Gastrocnemius medialis (tissue), 4 donors: ENCODE measurements around the gene CD8A. TPM values are rescaled to one million over a fixed set of nuclear protein-coding genes. Genes with fewer than 3 reads are reported as not detected.

ENCODE experiments used
- ATAC-seq, 2 donors: fragments of 150-250 bp; one replicate each; pipeline ENCODE4 v1.9.1; 2016
- DNase-seq, 2 donors: peaks; one replicate each; pipeline ENCODE4 v3.0.0-alpha.2; 2019
- H3K27ac ChIP-seq, 4 donors: fragments of 200-600 bp; sonication (generic); 1 replicate in 1 of 4; 2 replicates in 3 of 4; pipeline ENCODE4 v1.5.1; 2016 to 2018; ENCODE audit warnings: mild to moderate bottlenecking in 2 of 4, moderate library complexity in 1 of 4
- H3K27me3 ChIP-seq, 3 donors: fragments of 200-600 bp; sonication (generic) in 2 of 3; 1 replicate in 1 of 3; 2 replicates in 2 of 3; pipeline versions ENCODE4 v1.5.1 to v1.6.0; 2016 to 2019; ENCODE audit warnings: mild to moderate bottlenecking in 1 of 3, moderate library complexity in 1 of 3
- H3K36me3 ChIP-seq, 2 donors: fragments of 200-600 bp; sonication (generic) in 1 of 2; one replicate each; pipeline ENCODE4 v1.5.1; 2017 to 2018
- H3K4me1 ChIP-seq, 2 donors: fragments of 200-600 bp; sonication (generic) in 1 of 2; one replicate each; pipeline ENCODE4 v1.5.1; 2016 to 2017; ENCODE audit warnings: mild to moderate bottlenecking in 2 of 2
- H3K4me3 ChIP-seq, 4 donors: fragments of 200-600 bp; sonication (generic) in 3 of 4; 1 replicate in 1 of 4; 2 replicates in 3 of 4; pipeline ENCODE4 v1.5.1; 2016 to 2019; ENCODE audit warnings: mild to moderate bottlenecking in 2 of 4
- H3K9me3 ChIP-seq, 3 donors: fragments of 200-600 bp; sonication (generic) in 2 of 3; 1 replicate in 1 of 3; 2 replicates in 2 of 3; pipeline ENCODE4 v1.5.1; 2016 to 2019
- CTCF ChIP-seq, 5 experiments: fragments of 450-650 bp in 3 of 5; fragments of 200-600 bp in 2 of 5; sonication (generic) in 2 of 5; IDR thresholded peaks in 4 of 5; conservative IDR thresholded peaks in 1 of 5; 1 replicate in 4 of 5; 2 replicates in 1 of 5; pipeline ENCODE4 v1.5.1; 2016 to 2019; ENCODE audit warnings: antibody characterized with exemption in 5 of 5, mild to moderate bottlenecking in 3 of 5, moderate library complexity in 3 of 5
- POLR2A ChIP-seq, 2 donors: fragments of 450-650 bp; IDR thresholded peaks; one replicate each; pipeline ENCODE4 v1.6.1; 2017; ENCODE audit warnings: antibody characterized with exemption in 2 of 2, mild to moderate bottlenecking in 2 of 2, moderate library complexity in 2 of 2
- in situ Hi-C, 4 donors: fragments of 200-750 bp; cut with MboI; loops; one replicate each; pipeline versions ENCODE4 v1.15.0 to v1.8.0; 2017; ENCODE audit warnings: low sequenced_read_pairs in 4 of 4
- intact Hi-C: fragments of 100-400 bp; cut with DNase I; formaldehyde crosslinking; loops from one replicate; pipeline ENCODE4 v1.15.1; 2023; ENCODE audit warnings: low total_unique reads
- total RNA-seq, 4 donors: library from RNA; depleted of rRNA; stranded (reverse); fragments of >200 nt; gene quantifications; one replicate each; pipeline versions ENCODE4 v1.1.0 to v1.2.3, GENCODE V29; 2016

The CD8A gene
- total RNA-seq, 4 donors from 2014 or later: 0.16 to 0.32 (median 0.31) TPM; not detected in 1

DNA sequence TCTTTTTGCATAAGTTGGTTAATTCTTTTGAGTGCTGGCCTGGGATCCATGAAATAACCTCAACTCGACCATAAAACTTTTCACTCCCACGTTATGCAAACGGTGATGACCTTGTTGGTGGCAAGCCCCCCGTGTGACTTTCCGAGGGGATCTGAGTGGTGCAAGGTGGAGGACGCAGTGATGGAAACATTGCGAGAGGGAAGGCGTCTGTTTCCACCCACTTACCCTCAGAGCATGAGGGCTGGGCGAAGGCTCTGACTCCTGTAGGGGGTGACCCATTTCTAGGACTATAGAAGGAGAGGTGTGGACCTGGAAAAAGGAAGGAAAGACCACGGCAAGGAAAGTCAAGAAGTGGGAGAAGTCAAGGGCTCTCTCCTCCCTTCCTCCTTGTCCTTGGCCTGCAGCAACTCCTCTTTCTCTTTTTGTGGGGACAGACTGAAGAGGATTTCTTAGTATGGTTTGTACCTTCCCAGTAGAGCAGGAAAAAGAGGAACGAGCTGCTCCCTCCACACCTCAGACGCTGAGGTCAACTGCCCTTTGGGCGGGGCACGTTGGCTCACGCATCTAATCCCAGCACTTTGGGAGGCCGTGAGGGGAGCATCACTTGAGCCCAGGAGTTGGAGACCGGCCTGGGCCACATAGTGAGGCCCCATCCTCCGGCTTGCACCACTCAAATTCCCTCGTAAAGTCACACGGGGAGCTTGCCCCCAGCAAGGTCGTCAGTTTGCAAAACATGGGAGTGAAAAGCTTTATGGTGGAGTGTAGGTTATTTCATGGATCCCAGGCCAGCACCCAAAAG, 15.5 kb upstream of the CD8A start:
- Histone ChIP-seq H3K4me3 (no peak overlapping the region), H3K9me3 (no peaks in the 10 kb centered on the region), H3K27me3 (peaks cover 21 to 22% (median 22%) of the 10 kb centered on the region in 3 donors), H3K4me1 (peaks cover 16% of the 10 kb centered on the region in 2 donors), H3K36me3 (no peaks in the 10 kb centered on the region), H3K27ac (no peak overlapping the region)
- in situ Hi-C loops (no loop called here), intact Hi-C loops (no loop called here)
- no peak for DNase-seq
- TF ChIP-seq CTCF (IDR thresholded peaks at IDR 0.05 in 4 of 5, conservative IDR thresholded peaks at IDR 0.05 in 1 of 5) (no peak), POLR2A (IDR thresholded peaks at IDR 0.05) (no peak)
- ATAC-seq: no peak

- no peak for ATAC-seq
- no peaks in the 10 kb centered on the region for H3K4me1 ChIP-seq
- TF ChIP-seq CTCF (IDR thresholded peaks at IDR 0.05 in 4 of 5, conservative IDR thresholded peaks at IDR 0.05 in 1 of 5) (no peak), POLR2A (IDR thresholded peaks at IDR 0.05) (no peak)
Measured at GRCh38 chr2:86800856-86801567, 10.3 kb upstream of the CD8A start.

GRCh38 chr2:86794861-86795260, 4.1 kb upstream of the CD8A start:
- H3K4me1 ChIP-seq: peaks cover 0 to 8% of the 10 kb centered on the region in 2 donors
- peaks cover 36 to 63% (median 41%) of the 10 kb centered on the region in 3 donors for H3K27me3 ChIP-seq
- H3K27ac ChIP-seq: no peak overlapping the region
- TF ChIP-seq CTCF (IDR thresholded peaks at IDR 0.05 in 4 of 5, conservative IDR thresholded peaks at IDR 0.05 in 1 of 5): no peak
- no peak for TF ChIP-seq POLR2A (IDR thresholded peaks at IDR 0.05)
- H3K4me3 ChIP-seq: no peak overlapping the region
- no peak for DNase-seq
- intact Hi-C loops: no loop called here
- no peak for ATAC-seq
- in situ Hi-C loops: no loop called here
- peaks cover 0 to 4% (median 0%) of the 10 kb centered on the region in 3 donors for H3K9me3 ChIP-seq
- H3K36me3 ChIP-seq: no peaks in the 10 kb centered on the region

More at GRCh38 chr2:86800856-86801567, 10.3 kb upstream of the CD8A start:
- Histone ChIP-seq H3K36me3 (no peaks in the 10 kb centered on the region), H3K4me3 (no peak overlapping the region), H3K27ac (no peak overlapping the region), H3K9me3 (peaks cover 0 to 4% (median 0%) of the 10 kb centered on the region in 3 donors), H3K27me3 (peaks cover 0 to 13% (median 0%) of the 10 kb centered on the region in 3 donors)
- DNase-seq: no peak
- intact Hi-C loops: no loop called here
- in situ Hi-C loops: no loop called here

- H3K27ac ChIP-seq: no peak overlapping the region
- TF ChIP-seq POLR2A (IDR thresholded peaks at IDR 0.05): no peak
- TF ChIP-seq CTCF (IDR thresholded peaks at IDR 0.05 in 4 of 5, conservative IDR thresholded peaks at IDR 0.05 in 1 of 5): no peak
Measured at GRCh38 chr2:86793752-86794151, 3.0 kb upstream of the CD8A start.

More at GRCh38 chr2:86793752-86794151, 3.0 kb upstream of the CD8A start:
- DNase-seq (no peak), ATAC-seq (no peak)
- Histone ChIP-seq H3K4me1 (peaks cover 7 to 16% of the 10 kb centered on the region in 2 donors), H3K9me3 (peaks cover 0 to 4% (median 0%) of the 10 kb centered on the region in 3 donors), H3K4me3 (no peak overlapping the region), H3K36me3 (no peaks in the 10 kb centered on the region), H3K27me3 (peaks cover 47 to 74% (median 52%) of the 10 kb centered on the region in 3 donors)
- intact Hi-C loops: no loop called here
- in situ Hi-C loops: no loop called here
